ENCODE results near the gene PACSIN2.
"Not testable (repeated sequence)": the region's sequence is repeated elsewhere in the genome, so short reads cannot be mapped to it uniquely, and the experiment has no call there.

Gene PACSIN2

DNA sequence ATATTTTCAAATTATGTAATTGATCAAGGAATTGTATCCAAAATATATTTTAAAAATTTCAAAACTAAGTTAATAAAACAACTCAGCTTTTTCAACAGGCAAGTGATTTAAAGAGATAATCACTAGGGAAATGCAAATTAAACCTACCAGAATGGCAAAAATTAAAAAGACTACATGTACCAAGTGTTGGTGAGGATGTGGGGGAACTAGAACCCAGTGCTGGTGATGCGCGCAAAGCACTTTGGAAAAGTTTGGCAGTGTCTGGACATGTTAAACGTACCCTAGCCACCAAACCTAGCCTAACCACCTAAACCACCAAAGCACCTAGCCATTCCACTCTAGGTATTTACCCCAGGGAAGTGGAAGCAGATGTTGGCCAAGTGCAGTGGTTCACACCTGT, 22.9 kb downstream of the PACSIN2 start:
- no peak for DNase-seq (ENCODE audit: low read depth in 2 of 2)

DNA sequence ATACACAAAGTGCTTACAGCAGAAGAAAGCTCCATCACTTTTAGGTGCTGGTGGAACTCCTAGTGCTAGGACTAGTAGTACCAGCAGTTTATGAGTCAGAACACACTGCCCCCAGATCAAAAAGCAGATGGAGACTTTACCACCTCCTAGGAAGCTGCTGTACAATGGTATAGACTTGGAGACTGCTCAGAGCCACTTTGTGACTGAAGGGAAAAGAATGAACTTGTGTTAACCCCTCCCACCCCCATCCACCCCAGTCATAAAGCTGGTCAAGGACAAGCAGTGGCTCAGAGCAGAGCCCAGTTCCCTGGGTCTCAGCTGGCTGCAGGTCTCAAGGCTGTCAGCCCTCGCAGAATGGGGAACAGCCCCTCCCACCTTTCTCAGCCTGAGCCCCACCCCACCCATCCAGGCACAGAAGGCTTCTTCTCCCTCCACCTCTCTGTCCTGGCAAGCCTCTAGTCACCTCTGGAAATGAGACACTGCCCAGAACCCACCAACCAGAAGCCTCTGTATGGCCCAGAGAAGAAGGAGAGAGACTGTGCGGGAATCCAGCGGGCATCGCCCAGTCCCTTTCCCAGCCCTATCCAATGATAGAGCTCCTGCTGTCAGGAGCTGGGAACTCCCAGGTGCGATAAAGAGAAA, 23.8 kb downstream of the PACSIN2 start:
- DNase-seq (ENCODE audit: low read depth in 2 of 2): no peak

DNA sequence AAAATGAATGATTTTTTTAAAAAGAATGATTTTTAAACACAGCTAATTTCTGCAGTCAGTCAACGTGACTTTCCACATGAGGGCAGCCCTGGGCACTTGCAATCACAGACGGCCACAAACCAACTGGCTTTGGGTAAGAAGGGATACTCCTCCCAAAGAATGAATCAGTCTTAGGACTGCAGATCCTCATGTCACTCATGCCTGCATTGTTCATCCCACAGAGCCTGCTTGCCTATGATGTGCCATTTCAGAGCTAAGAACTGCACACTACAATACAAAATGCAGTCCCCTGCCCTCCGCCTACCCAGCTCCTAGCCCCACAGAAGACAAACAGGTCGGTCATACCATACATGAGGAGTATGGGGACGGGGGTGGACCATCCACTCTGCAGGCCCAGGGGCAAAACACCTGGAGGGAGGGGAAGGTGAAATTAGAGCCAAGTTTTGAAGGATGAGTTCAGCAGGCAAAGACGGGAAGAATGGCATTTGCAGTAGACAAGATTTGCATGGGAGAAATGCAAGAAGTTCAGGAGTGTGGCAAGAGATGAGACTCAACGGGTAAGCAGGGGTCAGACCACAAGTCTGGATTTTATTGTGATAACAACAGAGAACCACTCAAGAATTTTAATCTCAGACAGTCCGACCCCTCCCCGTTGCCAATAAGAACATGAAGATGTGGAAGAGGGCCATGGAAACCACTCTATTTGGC, 24.7 kb downstream of the PACSIN2 start:
- DNase-seq (ENCODE audit: low read depth in 2 of 2): no peak

DNA sequence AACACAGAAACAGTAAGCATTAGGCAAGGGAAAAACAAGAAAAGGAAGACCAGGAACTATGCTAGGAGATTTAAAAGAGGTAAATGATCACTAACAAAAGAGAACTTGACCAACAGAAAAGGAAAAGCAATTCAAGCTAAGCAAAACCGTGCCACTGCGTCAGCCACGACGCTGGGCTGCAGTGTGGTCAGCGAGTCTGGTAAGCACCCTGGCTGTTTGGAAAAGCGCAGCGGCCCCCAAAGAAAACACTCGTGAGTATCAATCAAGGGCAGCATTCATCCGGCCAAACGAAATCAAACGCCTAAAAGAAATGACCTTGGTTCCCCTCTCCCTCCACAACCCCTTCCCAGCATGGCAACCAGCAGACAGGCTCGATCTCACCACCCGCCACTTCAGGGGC, 28.8 kb downstream of the PACSIN2 start:
- no peak for DNase-seq (ENCODE audit: low read depth in 2 of 2)

DNA sequence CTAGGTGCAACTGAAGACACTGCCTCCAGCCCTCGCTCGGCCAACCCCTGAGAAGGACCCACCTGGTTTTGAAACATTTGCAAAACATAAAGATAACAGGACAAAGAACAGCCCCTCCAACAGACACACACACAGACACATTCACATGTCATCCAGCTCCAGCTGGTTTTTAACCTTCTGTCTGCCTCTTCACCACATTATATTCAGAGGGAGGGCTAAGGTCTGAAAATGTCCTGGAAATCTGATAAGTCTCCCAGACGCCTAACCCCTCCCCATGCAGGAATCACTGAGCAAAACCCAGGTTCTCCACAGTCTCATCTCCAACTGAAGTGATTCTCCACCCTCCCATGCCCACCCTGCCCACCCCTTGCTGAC, 29.4 kb downstream of the PACSIN2 start:
- no peak for DNase-seq (ENCODE audit: low read depth in 2 of 2)

DNA sequence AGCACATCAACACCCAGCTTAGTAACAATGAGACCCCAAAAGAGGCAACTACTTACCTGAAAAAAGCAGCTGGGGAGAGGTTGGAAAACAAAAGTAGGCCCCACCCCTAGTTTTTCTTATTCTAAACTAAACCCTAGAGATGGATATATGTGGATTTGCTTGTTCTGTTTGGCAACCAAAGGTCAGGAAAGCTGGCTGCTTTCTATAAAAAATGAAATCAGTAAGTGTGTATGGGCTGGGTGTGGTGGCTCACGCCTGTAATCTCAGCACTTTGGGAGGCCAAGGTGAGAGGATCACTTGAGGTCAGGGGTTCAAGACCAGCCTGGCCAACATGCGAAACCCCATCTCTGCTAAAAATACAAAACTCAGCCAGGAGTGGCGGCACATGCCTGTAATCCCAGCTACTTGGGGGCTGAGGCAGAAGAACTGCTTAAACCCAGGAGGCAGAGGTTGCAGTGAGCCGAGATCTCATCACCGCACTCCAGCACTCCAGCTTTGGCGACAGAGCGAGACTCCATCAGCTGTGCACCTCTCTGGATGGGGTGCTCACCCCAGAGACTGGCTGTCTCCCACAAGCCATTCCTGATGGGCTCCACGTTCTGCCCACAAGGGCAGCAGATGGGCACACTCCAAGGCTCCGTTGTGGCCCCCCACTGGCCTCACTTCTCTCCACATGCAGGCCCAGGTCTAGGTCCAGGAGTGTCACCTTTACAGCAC, 30.0 kb downstream of the PACSIN2 start:
- DNase-seq (ENCODE audit: low read depth in 2 of 2): no peak

DNA sequence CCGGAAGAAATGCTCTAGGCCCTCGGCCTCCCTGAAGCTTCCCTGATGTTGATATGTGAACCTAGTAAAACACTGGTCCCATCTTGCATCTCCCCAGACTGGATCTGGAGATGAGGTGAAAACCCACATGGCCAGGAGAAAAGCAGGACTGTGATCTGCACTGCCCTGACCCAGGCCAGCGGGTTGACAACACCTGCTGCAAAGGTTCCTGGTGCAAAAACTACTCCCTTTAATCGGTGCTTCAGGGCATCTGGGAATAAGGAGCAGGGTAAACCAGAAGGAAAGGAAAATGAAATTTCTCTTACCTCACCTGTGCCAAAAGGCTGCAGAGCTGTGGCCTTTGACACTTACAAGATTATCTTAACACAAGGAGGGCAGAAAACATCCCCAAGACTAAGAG, 30.6 kb downstream of the PACSIN2 start:
- DNase-seq (ENCODE audit: low read depth in 2 of 2): no peak

DNA sequence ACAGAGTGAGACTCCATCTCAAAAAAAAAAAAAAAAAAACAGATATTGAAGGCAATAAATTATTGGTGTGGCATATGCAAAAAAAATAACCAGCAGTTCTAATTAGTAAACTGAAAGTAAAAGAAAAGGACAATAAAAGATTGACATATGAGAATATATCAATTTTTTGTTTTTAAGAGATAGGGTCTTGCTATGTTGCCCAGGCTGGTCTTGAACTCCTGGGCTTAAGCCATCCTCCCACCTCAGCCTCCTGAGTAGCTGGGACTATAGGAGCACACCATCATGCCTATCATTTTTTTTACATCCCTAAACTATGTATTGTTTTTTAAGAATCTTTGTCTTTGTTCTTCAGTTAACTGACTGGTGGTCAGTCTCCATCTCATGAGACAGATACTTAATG, 31.5 kb downstream of the PACSIN2 start:
- DNase-seq (ENCODE audit: low read depth in 2 of 2): no peak

DNA sequence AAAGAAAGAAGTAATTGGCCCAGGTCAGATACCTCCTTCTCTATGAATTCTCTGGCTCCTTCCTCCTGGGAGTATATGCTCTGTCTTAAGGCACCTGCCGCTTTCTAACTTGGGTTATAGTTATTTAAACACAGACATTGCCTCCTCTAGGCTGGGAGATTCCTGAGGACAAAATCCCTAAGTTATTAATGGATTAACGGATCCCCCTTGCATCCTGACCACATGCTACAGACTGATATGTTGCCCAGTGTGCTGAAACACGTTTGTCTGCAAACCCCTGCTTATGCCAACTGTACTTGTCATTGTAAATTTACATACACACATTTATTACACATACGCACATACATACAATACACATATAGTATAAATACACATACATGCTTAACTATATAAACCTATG, 35.3 kb downstream of the PACSIN2 start:
- DNase-seq (ENCODE audit: low read depth in 2 of 2): no peak

DNA sequence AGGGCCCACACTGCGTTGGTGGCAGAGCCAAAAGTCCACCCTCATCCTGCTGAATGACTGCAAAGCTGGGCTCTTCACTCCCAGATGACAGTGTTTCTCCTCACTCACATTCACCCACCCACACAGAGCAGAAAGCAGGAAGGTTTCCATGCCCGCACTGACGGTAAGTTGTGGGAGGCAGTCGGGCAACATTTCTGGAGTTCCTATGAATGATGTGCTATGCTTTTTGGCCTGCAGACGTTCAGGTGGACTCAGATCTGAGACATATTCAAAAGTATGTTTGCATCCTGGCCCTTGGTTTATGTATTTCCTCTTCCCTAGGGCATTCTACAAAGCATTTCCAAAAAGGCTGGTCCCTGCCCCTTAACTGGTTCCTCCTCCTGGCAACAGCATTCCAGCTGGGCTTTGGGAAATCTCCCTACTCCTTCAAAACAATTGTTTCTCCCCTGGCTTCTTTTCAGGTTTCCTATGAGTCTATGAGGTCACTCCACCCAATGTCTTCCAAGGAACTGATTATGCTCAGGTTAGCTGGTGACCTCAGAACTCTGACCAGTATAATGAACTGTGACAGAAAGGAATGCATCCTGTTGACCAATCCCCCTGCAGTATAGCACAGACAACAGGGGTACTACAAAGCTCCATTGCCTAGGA, 36.4 kb downstream of the PACSIN2 start:
- no peak for DNase-seq (ENCODE audit: low read depth in 2 of 2)

DNA sequence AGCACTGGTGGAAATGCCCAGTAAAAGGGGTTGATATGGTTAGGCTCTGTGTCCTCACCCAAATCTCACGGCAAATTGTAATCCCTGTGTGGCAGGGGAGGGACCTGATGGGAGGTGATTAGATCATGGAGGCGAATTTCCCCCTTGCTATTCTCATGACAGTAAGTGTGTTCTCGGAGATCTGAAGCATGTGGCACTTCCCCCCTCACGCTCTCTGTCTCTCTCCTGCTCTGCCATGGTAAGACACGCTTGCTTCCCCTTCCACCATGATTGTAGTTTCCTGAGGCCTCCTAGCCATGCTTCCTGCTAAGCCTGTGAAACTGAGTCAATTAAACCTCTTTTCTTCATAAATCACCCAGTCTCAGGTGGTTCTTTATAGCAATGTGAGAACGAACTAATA, 37.4 kb downstream of the PACSIN2 start:
- no peak for DNase-seq (ENCODE audit: low read depth in 2 of 2)

DNA sequence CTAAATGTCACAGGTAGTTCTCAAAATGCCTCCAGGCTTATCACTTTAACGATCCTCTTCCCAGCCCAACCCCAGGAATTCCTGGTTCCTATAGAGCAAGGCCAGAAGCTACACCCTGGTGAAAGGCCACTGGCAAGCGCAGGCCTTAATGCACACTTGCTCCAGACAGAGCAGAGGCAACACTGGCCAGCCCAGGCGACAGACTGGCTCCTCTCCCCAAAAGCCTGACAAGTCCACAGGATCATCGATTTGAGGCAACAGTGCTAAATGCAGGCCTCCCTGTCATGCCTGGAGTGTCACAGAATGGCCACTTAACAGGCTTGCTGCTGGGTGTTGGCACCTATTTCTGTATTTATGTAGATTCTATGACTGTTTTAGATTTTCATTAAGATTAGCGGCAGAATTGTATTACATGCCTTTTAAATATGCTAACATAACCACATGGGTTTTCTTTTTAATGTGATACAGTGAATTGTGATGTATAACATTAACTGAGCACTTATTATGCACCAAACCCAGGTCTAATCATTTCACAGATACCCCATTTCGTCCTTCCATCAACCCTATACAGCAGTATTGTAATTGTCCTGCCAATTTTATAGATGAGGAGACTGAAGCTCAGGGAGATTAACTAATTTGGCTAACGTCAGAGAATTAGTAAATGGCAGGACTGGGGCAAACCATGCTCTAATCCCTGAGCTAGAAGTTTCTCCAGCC, 38.6 kb downstream of the PACSIN2 start:
- no peak for DNase-seq (ENCODE audit: low read depth in 2 of 2)

DNA sequence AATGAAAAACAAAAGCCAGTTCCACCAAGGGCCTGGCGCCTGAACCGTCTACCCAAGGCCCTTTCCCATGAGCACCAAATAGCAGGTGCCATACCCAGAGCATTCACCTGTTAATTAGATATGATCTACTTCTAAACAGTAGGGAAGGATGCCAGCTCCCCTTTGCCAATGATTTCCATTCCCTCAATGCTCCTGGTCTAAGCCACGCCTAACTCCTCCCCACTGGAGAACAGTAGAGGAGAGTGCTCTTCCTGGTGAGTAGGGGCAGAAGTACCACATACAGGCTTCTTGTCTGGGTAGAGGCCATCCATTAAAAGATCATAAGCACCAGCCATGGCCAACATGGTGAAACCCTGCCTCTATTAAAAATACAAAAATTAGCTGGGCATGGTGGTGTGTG, 40.7 kb downstream of the PACSIN2 start:
- no peak for DNase-seq (ENCODE audit: low read depth in 2 of 2)

DNA sequence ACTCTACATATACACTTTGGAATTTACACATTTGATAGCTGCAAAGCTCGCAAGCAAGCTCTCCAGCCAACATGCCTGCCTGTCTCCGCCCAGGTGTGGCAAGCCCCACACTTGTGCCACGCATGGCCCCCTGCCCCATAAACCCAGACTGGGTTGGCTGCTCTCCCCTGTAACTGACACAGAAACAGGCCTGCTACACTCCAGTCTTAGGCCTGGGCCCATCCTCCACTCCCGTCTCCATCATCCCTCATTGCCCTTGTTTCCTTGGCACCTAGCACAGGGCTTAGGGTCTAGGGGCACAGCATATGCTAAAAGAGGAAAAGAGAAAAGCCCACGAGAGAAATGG, 41.4 kb downstream of the PACSIN2 start:
- no peak for DNase-seq (ENCODE audit: low read depth in 2 of 2)

DNA sequence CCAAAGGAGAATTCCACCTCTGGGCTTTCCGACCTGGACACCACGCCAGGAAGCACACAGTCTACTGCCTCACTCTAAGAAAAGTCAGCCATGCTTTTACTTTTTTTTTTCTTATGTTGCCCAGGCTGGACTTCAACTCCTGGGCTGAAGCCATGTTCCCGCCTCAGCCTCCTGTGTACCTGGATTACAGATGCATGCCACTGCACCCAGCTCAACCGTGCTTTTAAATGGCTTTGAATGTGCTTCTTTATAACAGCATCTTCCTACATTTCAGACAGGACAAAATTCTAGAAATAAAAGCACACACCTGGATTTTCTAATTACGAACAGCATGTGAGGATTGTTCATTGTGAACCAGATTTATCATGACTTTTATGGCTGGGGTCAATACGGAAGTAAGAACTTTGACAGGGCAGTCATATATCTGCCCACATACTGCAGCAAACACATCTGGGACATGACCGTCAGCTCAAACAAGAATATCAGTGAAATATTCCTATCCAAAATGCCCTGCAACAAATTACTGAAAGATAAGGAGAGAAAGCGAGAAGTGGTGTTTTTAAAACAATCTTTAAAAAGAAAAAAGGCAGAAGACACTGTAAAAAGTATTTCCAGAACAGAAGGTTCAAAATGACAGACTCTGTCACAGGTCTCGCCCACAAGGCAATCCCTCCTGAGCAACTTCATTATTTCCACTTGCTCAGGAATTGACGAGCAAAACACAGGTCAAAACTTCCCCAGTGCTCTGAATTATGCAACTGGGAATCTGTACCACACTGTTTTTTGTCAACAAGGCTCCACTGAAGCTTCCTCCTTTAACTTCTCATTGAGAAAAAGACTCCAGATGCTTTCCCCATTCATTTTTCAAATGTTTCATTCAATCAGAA, 42.1 kb downstream of the PACSIN2 start:
- DNase-seq (ENCODE audit: low read depth in 2 of 2): no peak

DNA sequence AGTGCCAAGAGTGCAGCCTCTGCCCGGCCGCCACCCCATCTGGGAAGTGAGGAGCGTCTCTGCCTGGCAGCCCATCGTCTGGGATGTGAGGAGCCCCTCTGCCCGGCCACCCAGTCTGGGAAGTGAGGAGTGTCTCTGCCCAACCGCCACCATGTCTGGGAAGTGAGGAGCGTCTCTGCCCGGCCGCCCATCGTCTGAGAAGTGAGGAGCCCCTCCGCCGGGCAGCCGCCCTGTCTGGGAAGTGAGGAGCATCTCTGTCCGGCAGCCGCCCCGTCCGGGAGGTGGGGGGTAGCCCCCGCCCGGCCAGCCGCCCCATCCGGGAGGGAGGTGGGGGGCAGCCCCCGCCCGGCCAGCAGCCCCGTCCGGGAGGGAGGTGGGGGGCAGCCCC, 43.5 kb downstream of the PACSIN2 start:
- DNase-seq (ENCODE audit: low read depth in 2 of 2): not testable (repeated sequence)

DNA sequence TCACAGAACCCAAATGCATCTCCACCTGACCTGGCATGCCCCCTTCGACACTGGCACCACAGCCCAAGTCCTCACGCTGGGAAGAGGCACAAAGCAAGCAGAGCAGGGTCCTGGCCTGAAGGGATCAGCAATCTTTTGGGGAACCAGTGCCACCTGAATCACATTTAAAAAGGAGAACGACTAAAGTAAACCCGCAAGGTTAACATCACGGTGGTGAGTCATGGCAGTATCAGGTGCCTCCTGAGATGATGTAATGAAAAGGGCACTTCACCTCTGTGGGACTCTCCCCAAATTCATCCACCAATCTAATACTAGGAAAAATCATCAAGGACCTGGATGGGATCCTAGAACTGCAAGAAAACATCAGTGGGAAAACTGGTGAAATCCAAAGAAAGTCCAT, 44.9 kb downstream of the PACSIN2 start:
- DNase-seq (ENCODE audit: low read depth in 2 of 2): no peak

DNA sequence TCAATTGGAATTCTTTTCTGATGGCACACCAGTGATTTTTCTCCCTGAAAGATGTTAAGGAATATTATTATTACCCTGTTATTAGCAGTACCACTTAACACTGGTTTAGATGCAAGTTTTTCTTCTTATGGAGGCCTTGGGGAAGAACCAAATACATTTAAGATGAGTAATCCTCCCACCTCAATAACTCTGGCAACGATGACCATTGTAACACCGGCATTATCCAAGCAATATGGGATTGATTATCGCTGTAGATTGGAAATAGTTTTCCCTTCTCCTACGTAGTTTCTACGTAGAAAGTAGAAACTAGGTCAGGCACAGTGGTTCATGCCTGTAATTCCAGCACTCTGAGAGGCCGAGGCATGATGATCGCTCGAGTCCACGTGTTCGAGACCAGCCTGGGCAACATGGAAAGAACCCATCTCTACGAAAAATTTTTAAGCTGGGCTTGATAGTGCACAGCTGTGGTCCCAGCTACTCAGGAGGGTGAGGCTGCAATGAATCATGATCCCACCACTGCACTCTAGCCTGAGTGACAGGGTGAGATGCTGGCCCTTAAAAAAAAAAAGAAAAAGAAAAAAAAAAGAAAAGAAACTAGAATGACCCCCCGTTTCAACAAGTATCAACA, 45.5 kb downstream of the PACSIN2 start:
- no peak for DNase-seq (ENCODE audit: low read depth in 2 of 2)

DNA sequence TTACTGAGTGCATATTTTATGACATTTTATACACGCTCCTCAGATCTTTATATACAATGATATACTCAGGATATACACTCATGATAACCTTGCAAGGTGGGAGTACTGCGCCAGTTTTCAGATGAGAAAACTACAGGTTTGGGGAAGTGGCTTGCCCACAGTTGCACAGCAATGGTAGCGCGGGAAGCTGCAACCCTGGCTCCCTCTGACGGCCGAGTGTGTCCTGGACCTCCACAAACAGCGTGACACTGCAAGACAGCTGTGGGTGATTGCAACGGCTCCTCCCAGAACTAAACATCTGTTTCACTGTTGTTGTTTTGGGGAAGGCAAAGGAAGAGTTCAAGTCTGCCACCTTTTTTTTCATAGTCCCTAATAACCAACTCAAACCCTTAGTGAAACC, 47.0 kb downstream of the PACSIN2 start:
- no peak for DNase-seq (ENCODE audit: low read depth in 2 of 2)

DNA sequence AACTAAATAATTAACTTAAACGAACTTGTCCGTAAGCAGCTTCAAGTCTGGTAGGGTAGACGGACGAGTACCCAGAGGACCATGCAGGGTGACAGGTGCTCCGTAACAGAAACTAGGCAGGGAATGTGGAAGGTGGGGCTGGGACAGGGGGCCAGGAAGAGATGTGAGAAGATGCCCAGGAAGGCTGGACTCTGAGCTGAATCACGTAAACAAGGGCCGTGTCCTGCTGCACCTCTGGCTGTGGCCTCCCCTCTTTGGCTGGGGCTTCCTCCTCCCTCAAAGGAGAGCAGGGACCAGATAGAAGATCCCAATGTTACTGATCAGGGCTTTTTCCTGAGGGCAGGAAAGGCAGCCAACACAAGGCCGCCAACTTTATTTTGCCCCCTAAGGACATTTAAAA, 47.9 kb downstream of the PACSIN2 start:
- DNase-seq (ENCODE audit: low read depth in 2 of 2): no peak

DNA sequence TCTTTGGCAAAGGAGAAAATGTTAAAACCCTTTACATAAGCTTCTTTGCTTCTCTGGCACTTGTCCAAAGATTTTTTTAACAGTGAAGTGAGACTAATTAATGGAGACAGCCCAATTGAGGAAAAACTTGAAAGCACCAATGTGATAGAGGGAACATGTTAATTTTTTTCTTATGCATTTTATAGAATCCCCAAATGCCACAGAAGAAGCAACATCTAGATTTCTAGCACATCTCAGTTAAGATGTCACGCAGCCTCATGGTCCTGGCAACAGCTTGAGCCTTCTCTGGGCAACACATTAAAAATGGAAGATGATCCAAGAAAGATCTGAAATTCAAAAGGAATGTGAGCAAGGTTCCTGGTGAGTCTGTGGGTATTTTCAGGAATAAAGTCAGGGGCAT, 48.5 kb downstream of the PACSIN2 start:
- DNase-seq (ENCODE audit: low read depth in 2 of 2): no peak
